GM18867 (cell line): ENCODE data around the gene AGAP2.
"Not testable (repeated sequence)": the region's sequence is repeated elsewhere in the genome, so short reads cannot be mapped to it uniquely, and the experiment has no call there.

Source experiments
- ATAC-seq: cut with Tn5 transposase; IDR thresholded peaks from one replicate; pipeline ENCODE4 v1.9.1; 2021; ENCODE audit warnings: mild to moderate bottlenecking, moderate library complexity; ENCODE audit not compliant: unreplicated experiment

Gene AGAP2

DNA sequence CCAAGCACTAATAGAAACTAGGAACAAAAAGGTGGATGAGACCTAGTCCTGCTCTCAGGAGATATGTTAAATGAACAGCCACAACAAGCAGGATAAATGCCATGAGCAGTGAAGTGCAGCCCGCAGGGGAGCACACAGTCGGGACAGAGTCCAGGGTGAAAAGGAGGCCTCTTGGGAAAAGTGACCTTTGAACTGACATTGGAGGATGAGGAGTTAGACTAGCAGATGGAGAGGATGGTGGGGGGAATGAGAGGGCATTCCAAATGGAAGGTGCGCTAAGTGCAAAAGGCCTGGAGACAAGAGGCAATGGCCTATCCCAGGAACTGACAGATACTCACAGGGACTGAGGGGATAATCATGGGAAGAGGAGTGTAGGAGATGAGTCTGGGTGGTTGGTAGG lies 40.1 kb downstream of the AGAP2 start:
- no peak for ATAC-seq

DNA sequence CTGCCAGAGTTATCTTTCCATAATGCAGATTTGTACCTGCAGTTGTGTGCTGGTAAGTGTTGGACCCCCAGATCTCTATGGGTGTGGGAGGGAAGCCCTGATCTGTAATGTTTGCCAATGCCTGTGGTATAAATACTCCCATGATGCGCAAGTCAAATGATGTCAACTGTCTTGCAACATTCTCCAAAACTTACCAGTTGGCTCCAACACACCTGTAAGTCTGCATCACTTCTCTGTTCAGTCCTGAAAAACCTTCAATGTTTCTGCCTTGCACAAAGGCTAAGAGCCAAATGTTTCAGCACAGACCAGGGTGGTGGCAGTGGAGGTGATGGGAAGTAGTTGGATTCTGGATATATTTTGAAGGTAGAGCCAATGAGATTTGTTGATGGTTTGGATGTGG lies 41.5 kb downstream of the AGAP2 start:
- ATAC-seq = no peak

DNA sequence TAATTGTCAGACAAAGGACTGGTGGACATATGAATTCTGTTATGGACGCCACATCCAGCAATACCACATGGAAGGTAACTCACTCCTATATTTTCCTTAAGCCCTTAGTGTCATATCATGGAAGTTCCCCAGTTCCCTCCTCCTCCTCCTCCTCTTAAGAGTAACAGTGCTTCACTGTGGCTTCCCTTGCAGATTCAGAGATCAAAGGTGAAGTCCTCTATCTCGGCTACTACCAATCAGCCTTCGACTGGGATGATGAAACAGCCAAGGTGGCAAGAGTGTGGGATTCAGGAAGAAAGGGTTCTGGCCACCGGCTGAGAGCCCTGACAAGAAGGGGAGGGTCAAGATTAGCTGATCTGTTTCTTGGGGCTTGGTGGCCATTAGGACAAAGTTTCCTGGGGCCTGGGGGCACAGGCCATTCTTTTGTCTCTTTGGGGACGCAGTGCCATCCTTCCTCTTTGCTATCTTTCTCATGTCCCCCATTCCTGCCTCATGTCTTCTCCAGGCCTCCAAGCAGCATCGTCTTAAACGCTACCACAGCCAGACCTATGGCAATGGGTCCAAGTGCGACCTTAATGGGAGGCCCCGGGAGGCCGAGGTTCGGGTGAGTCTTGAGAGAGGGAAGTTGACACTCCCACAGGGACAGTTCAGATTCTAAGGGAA lies 42.6 kb downstream of the AGAP2 start:
- no peak for ATAC-seq

DNA sequence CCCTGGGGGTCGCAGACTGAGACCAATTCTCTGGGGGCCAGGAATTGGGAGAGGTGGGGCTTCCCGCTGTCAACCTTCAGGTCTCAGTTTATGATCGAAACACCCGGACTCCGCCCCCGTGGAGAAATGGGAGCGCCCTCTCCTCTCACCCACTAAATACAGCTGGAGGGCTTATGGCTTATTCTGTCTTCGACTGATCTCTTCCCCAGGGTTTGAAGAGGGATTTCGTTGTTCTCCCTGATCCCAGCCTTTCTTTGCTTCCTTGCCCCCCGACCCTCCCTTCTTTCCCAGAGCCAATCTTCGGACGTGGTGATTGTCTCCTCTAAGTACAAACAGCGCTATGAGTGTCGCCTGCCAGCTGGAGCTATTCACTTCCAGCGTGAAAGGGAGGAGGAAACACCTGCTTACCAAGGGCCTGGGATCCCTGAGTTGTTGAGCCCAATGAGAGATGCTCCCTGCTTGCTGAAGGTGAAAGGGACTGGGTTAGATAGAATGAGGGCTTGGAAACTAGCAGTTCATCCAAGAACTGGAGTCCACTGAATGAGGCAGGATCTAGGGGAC lies 44.0 kb downstream of the AGAP2 start:
- ATAC-seq = no peak

DNA sequence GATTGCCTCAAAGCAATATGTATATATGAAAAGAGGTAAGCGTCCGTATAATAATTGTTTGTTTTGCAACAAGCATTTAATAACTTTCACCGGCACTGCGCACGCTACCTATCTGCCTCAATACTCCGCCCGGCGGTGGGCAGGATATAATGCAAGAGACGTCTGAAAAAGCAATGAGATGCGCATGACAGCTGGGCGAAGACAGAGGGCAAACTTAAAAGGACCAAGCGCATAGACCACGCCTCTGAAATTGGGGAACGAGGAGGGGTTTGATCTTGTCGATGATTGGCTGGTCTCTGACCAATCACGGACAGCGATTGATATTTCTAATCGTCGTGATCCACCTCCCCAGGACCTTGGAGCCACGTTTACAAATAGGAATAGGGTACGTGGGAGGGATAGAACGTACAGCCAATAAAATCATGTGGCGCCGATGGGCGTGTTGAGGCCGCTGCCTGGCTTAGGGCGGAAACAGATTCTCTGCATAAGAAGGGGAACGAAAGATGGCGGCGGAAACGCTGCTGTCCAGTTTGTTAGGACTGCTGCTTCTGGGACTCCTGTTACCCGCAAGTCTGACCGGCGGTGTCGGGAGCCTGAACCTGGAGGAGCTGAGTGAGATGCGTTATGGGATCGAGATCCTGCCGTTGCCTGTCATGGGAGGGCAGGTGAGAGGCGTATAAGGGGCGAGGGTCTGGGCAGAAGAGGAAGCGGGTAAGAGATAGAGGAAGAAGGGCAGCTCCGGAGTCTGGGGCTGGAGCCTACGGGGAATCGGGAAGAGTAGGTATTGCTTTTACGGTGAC lies 44.7 kb downstream of the AGAP2 start, which contains the start of gene OS9:
Gene OS9 (plus strand): TSS at position 474 of the 800 bp plus-strand sequence. CDS start 30 bp downstream, at position 504.
- ATAC-seq = peak; percentile 96

DNA sequence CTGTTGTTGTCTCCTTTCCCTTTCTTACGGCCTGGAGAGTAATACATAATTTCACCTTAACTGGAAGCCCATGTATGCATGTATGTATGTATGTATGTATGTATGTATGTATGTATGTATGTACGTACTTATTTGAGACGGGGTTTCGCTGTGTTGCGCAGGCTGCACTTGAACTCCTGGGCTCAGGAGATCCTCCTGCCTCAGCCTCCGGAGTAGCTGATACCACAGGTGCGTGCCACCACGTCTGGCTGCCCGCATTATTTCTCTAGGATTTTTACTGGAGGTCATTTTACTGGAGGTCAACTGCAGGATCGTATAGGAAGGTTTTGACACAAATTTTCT lies 45.3 kb downstream of the AGAP2 start:
- no peak for ATAC-seq

DNA sequence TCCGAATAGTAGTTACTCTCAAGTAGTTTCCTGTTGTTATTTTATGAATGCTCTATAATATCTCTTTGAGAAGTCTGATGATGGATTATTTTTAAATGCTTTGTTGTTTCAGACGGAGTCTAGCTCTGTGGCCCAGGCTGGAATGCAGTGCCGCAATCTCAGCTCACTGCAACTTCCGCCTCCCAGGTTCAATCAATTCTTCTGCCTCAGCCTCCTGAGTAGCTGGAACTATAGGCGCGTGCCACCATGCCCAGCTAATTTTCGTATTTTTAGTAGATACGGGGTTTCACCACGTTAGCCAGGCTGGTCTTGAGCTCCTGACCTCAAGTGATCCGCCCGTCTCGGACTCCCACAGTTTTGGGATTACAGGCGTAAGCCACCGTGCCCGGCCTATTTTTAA lies 46.0 kb downstream of the AGAP2 start:
- no peak for ATAC-seq

DNA sequence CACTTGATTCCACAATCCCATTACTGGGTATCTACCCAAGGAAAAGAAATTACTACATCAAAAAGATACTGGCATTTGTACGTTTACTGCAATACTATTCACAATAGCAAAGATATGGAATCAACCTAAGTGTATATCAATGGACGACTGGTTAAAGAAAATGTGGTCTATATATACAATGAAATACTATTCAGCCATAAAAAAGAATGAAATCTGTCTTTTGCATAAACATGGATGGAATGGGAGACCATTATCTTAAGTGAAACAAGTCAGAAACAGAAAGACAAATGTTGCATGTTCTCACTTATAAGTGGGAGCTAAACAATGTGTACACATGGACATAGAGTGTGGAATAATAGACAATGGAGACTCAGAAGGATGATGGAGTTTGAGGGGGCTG lies 49.6 kb downstream of the AGAP2 start:
- ATAC-seq = no peak

DNA sequence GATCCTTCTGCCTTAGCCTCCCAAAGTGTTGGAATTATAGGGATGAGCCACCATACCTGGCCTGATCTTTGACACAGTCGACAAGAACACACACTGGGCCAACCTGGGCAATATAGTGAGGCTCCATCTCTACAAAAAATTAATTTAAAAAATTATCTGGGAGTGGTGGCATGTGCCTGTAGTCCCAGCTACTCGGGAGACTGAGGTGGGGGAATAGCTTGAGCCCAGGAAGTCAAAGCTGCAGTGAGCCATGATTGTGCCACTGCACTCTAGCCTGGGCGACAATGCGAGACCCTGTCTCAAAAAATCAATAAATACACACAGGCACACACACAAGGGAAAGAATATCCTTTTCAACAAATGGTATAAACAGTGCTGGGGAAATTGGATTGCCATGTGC lies 50.7 kb downstream of the AGAP2 start:
- no peak for ATAC-seq

DNA sequence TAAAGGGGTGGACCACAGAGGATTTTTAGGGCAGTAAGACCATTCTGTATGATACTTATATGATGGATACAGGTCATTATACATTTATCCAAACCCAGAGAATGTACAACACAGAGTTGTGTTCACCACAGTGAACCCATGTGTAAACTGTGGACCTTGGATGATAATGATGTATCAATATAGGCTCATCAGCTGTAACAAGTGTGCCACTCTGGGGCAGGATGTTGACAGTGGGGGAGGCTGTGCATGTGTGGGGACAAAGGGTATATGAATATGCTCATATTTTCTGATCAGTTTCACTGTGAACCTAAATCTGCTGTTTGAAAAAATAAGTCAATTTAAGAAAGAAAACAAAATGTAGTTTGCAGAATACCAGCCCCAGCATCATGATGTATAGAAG lies 58.8 kb downstream of the AGAP2 start:
- ATAC-seq = no peak

DNA sequence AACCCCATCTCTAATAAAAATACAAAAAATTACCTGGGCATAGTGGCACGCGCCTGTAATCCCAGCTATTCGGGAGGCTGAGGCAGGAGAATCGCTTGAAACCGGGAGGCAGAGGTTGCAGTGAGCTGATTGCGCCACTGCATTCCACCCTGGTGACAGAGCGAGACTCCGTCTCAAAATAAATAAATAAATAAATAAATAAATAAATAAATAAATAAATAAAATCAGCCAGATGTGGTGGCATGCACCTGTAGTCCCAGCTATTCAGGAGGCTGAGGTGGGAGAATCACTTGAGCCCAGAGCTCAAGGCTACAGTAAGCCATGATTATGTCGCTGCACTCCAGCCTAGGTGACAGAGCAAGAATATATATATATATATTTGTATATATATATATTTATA lies 60.6 kb downstream of the AGAP2 start:
- not testable (repeated sequence) for ATAC-seq

DNA sequence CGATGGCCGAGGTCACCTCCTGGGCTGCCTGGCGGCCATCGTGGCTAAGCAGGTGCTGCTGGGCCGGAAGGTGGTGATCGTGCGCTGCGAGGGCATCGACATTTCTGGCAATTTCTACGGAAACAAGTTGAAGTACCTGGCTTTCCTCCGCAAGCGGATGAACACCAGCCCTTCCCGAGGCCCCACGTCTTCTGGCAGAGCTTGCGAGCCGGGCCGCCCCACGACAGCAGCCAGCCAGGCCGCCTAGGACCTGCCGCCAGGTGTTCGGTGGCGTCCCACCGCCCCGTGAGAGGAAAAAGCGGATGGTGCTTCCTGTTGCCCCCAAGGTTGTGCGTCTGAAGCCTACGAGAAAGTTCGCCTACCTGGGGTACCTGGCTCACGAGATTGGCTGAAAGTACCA lies 63.9 kb downstream of the AGAP2 start:
- ATAC-seq = no peak
